Uterus (tissue), 4 donors: ENCODE data around the gene DGKH. TPM values are rescaled to one million over a fixed set of nuclear protein-coding genes. Genes with fewer than 3 reads are reported as not detected.

Experiments used
- DNase-seq, 2 donors: peaks; one replicate each; pipeline ENCODE4 v3.0.0-alpha.2; 2019 to 2020
- H3K27ac ChIP-seq, 2 donors: fragments of 200-600 bp; sonication (generic); 1 replicate in 1 of 2; 2 replicates in 1 of 2; pipeline ENCODE4 v1.5.1; 2016 to 2018
- H3K27me3 ChIP-seq, 2 donors: fragments of 200-600 bp; sonication (generic); one replicate each; pipeline ENCODE4 v1.5.1; 2018 to 2019; ENCODE audit warnings: control low read depth in 1 of 2
- H3K36me3 ChIP-seq, 2 donors: fragments of 200-600 bp; sonication (generic); one replicate each; pipeline ENCODE4 v1.5.1; 2019; ENCODE audit warnings: control low read depth in 1 of 2
- H3K4me1 ChIP-seq, 2 donors: fragments of 200-600 bp; sonication (generic); one replicate each; pipeline ENCODE4 v1.5.1; 2018 to 2019; ENCODE audit warnings: control low read depth in 1 of 2
- H3K4me3 ChIP-seq, 2 donors: fragments of 200-600 bp; sonication (generic); 1 replicate in 1 of 2; 2 replicates in 1 of 2; pipeline ENCODE4 v1.5.1; 2018 to 2019; ENCODE audit warnings: mild to moderate bottlenecking in 1 of 2
- H3K9me3 ChIP-seq, 2 donors: fragments of 200-600 bp; sonication (generic); one replicate each; pipeline ENCODE4 v1.5.1; 2019; ENCODE audit warnings: control low read depth in 1 of 2
- CTCF ChIP-seq, 4 experiments: fragments of 200-600 bp in 2 of 4; fragments of 450-650 bp in 2 of 4; sonication (generic) in 2 of 4; IDR thresholded peaks; one replicate each; pipeline ENCODE4 v1.5.1; 2016 to 2019; ENCODE audit warnings: antibody characterized with exemption in 4 of 4, mild to moderate bottlenecking in 2 of 4, moderate library complexity in 1 of 4
- POLR2A ChIP-seq, 2 donors: fragments of 450-650 bp; IDR thresholded peaks; one replicate each; pipeline ENCODE4 v1.6.1; 2016; ENCODE audit warnings: antibody characterized with exemption in 2 of 2, mild to moderate bottlenecking in 1 of 2, moderate library complexity in 1 of 2
- intact Hi-C: fragments of 100-400 bp; cut with DNase I; formaldehyde crosslinking; loops from one replicate; pipeline ENCODE4 v1.15.1; 2023; ENCODE audit warnings: low total_unique reads
- total RNA-seq, 4 donors: library from RNA; depleted of rRNA in 3 of 4; stranded (reverse); fragments of >200 nt in 3 of 4; gene quantifications; one replicate each; pipeline versions ENCODE4 v1.1.0 to v1.2.4, GENCODE V29; 2014 to 2023
- donor health status: DM: yes; HTN: yes; CAD: no.

Gene DGKH
- total RNA-seq, 4 donors from 2014 or later: 18.8 to 50.0 (median 36.5) TPM

GRCh38 chr13:42266473-42266872, 218.0 kb downstream of the DGKH start:
- TF ChIP-seq POLR2A (IDR thresholded peaks at IDR 0.05): no peak
- TF ChIP-seq CTCF (IDR thresholded peaks at IDR 0.05): no peak
- H3K4me1 ChIP-seq: no peaks in the 10 kb centered on the region

GRCh38 chr13:42270160-42270856, 221.9 kb downstream of the DGKH start:
- no peak for TF ChIP-seq CTCF (IDR thresholded peaks at IDR 0.05)
- no peak for TF ChIP-seq POLR2A (IDR thresholded peaks at IDR 0.05)
- DNase-seq: no peak
- Histone ChIP-seq H3K4me3 (no peak overlapping the region), H3K9me3 (no peaks in the 10 kb centered on the region), H3K4me1 (no peaks in the 10 kb centered on the region), H3K27me3 (no peaks in the 10 kb centered on the region), H3K36me3 (no peaks in the 10 kb centered on the region), H3K27ac (no peak overlapping the region)
- intact Hi-C loops: no loop called here

More at GRCh38 chr13:42266473-42266872, 218.0 kb downstream of the DGKH start:
- Histone ChIP-seq H3K4me3 (no peak overlapping the region), H3K9me3 (no peaks in the 10 kb centered on the region), H3K27me3 (no peaks in the 10 kb centered on the region), H3K36me3 (no peaks in the 10 kb centered on the region), H3K27ac (no peak overlapping the region)
- intact Hi-C loops: no loop called here
- DNase-seq: no peak

- Histone ChIP-seq H3K4me1 (no peaks in the 10 kb centered on the region), H3K4me3 (peak overlapping the region; percentile 72 to 86), H3K27me3 (no peaks in the 10 kb centered on the region), H3K27ac (peak overlapping the region; percentile 92 to 96), H3K36me3 (no peaks in the 10 kb centered on the region), H3K9me3 (no peaks in the 10 kb centered on the region)
- no peak for DNase-seq
- TF ChIP-seq CTCF (IDR thresholded peaks at IDR 0.05): no peak
- no peak for TF ChIP-seq POLR2A (IDR thresholded peaks at IDR 0.05)
- intact Hi-C loops: no loop called here
These were observed 222.4 kb downstream of the DGKH start for GRCh38 chr13:42270857-42271215.

GRCh38 chr13:42271337-42272114, 223.1 kb downstream of the DGKH start:
- TF ChIP-seq CTCF (IDR thresholded peaks at IDR 0.05) (no peak), POLR2A (IDR thresholded peaks at IDR 0.05) (no peak)
- Histone ChIP-seq H3K4me1 (no peaks in the 10 kb centered on the region), H3K9me3 (no peaks in the 10 kb centered on the region), H3K36me3 (no peaks in the 10 kb centered on the region), H3K27me3 (no peaks in the 10 kb centered on the region), H3K27ac (peak overlapping the region; percentile 92 to 96), H3K4me3 (peak overlapping the region; percentile 72 to 86)
- peak; percentile 95 to 96 for DNase-seq
- intact Hi-C loops: no loop called here
